SW480 (cell line): ENCODE results near the gene IL1RAP.

Experiments
- DNase-seq: peaks from one replicate; pipeline ENCODE4 v3.0.0-alpha.2; 2016; ENCODE audit warnings: low spot score

IL1RAP gene

GRCh38 chr3:190614226-190615059 lies 100.6 kb downstream of the IL1RAP start:
- no peak for DNase-seq

GRCh38 chr3:190615060-190615384 lies 101.1 kb downstream of the IL1RAP start:
- DNase-seq: no peak

- DNase-seq: no peak
Measured at GRCh38 chr3:190615607-190616006, 101.7 kb downstream of the IL1RAP start.

- no peak for DNase-seq
Measured at GRCh38 chr3:190616637-190617036, 102.8 kb downstream of the IL1RAP start.

- DNase-seq: no peak
Measured at GRCh38 chr3:190617185-190617584, 103.3 kb downstream of the IL1RAP start.

GRCh38 chr3:190618330-190619030 lies 104.6 kb downstream of the IL1RAP start:
- DNase-seq: no peak

- no peak for DNase-seq
Measured at GRCh38 chr3:190619353-190619752, 105.5 kb downstream of the IL1RAP start.

GRCh38 chr3:190619761-190620160 lies 105.9 kb downstream of the IL1RAP start:
- no peak for DNase-seq

- DNase-seq: no peak
Measured at GRCh38 chr3:190620886-190621608, 107.2 kb downstream of the IL1RAP start.

GRCh38 chr3:190621927-190622326 lies 108.0 kb downstream of the IL1RAP start:
- DNase-seq: no peak

GRCh38 chr3:190624282-190624681 lies 110.4 kb downstream of the IL1RAP start:
- no peak for DNase-seq

GRCh38 chr3:190626951-190627620 lies 113.2 kb downstream of the IL1RAP start:
- no peak for DNase-seq

- DNase-seq: no peak
Measured at GRCh38 chr3:190629088-190629487, 115.2 kb downstream of the IL1RAP start.

GRCh38 chr3:190631295-190631694 lies 117.4 kb downstream of the IL1RAP start:
- DNase-seq: no peak

- DNase-seq: no peak
Measured at GRCh38 chr3:190641564-190641963, 127.7 kb downstream of the IL1RAP start.

- DNase-seq: no peak
Measured at GRCh38 chr3:190642016-190642415, 128.1 kb downstream of the IL1RAP start.

GRCh38 chr3:190644035-190644434 lies 130.2 kb downstream of the IL1RAP start:
- no peak for DNase-seq

- no peak for DNase-seq
Measured at GRCh38 chr3:190644766-190645165, 130.9 kb downstream of the IL1RAP start.

- no peak for DNase-seq
Measured at GRCh38 chr3:190645932-190646460, 132.1 kb downstream of the IL1RAP start.

GRCh38 chr3:190646996-190647395 lies 133.1 kb downstream of the IL1RAP start:
- no peak for DNase-seq

GRCh38 chr3:190655933-190656332 lies 142.0 kb downstream of the IL1RAP start:
- DNase-seq: no peak

GRCh38 chr3:190658106-190658505 lies 144.2 kb downstream of the IL1RAP start:
- no peak for DNase-seq
